GM19463 (cell line): ENCODE data around the gene OR2T2.
"Not testable (repeated sequence)": the region's sequence is repeated elsewhere in the genome, so short reads cannot be mapped to it uniquely, and the experiment has no call there.

Source experiments
- ATAC-seq: cut with Tn5 transposase; IDR thresholded peaks from one replicate; pipeline ENCODE4 v1.9.1; 2021; ENCODE audit warnings: mild to moderate bottlenecking, moderate library complexity; ENCODE audit not compliant: unreplicated experiment

OR2T2 gene, protein sequence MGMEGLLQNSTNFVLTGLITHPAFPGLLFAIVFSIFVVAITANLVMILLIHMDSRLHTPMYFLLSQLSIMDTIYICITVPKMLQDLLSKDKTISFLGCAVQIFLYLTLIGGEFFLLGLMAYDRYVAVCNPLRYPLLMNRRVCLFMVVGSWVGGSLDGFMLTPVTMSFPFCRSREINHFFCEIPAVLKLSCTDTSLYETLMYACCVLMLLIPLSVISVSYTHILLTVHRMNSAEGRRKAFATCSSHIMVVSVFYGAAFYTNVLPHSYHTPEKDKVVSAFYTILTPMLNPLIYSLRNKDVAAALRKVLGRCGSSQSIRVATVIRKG

DNA sequence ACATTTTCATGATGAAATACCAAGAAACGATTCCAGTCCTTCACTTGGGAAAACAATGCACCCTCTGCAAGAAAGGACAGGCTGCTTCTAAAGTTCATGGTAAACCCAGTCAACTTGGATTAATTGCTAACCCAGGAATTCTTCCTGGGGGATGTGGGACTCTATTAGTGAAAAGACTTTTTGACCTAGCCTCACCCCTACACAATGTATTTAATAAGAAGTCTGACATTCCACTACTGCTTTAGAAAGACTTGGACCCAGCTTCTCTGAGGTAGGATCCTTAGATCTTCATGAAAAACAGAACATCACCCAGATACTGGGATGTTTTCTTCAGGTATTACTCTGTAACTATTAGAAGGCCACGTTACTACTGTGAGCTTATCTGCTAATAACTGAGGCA lies at the start of gene OR2T2:
TSS of gene OR2T2 (plus strand) at position 239 of the 400 bp plus-strand sequence. CDS start 7,161 bp downstream, outside the sequence.
- ATAC-seq = not testable (repeated sequence)

DNA sequence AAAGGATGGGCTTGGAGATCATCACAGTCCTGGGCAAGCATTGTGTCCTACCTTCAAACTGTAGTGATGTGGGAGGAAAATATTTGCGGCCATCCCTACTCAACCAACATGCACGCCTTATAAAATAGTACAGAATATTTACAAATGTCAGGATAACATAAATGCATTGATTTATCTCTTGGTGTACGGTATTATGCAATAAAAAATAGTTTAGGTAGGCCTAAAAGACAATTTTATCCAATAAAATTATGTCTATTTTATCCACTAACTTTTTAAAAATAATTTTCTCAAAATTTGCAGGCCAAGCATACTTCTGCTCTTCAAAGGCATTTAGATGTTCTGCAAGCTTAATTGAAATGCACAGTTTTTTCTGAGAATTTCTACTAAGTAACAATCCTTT lies 42.7 kb upstream of the OR2T2 start, which contains the start of gene OR2T1:
TSS of gene OR2T1 (plus strand) at position 301 of the 400 bp plus-strand sequence. CDS start 3,100 bp downstream, outside the sequence.
- no peak for ATAC-seq

GRCh38 chr1:248404024-248404423 lies 41.4 kb upstream of the OR2T2 start:
- no peak for ATAC-seq

- ATAC-seq = no peak
Measured at GRCh38 chr1:248406721-248407692, 38.4 kb upstream of the OR2T2 start.

DNA sequence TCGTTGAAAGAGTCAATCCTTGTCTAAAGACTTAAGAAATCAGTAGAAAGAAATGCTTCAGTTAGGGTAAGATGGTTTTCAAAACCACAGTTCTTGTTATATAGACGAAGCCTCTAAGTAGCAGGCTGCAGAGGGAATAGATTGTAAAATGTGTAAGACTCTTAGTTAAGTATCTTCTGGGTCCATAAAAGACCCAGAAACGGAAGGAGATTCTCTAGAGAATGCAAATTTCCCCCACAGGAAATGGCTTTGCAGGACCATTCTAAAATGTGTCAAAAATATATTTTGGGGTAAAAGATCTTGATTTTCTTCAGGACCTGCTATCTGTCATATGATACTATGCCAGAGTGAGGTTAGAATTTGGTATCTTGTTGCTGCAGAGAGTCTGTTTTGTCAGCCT lies 29.2 kb upstream of the OR2T2 start:
- ATAC-seq = no peak

GRCh38 chr1:248417854-248418253 lies 27.6 kb upstream of the OR2T2 start:
- ATAC-seq = no peak

GRCh38 chr1:248421384-248421783 lies 24.1 kb upstream of the OR2T2 start:
- no peak for ATAC-seq

DNA sequence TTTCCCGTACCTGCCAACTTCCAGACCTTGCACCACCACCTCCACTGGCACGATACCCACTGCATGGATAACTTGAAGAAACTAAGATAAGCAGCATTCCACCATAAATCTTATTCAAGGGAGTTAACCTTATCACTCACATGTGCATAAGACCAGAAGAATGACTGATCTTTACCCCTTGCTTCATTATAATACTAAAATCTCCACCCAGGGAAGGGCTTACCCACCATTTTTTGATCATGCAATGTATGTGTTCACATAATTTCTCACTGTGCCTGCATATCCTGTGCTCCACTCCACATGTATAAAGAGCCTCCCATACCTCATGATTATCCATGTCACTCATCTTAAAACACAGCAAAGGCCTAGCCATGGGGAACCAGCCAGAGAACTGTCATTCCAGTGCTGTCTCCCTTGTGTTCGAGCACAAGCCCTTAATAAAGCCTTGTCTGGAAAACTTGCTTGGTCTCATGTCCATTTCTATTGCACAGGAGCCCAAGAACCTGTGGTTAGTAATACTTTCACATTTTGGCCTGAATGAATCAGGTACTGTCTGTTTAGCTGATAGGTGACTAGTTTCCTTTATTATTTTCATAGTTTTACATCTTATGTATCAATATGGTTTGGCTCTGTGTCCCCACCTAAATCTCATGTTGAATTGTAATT lies 17.8 kb upstream of the OR2T2 start:
- ATAC-seq = peak; percentile 55

- ATAC-seq = peak; percentile 95
Measured at GRCh38 chr1:248428192-248428533, 17.3 kb upstream of the OR2T2 start.

- not testable (repeated sequence) for ATAC-seq
Measured at GRCh38 chr1:248431683-248432082, 13.8 kb upstream of the OR2T2 start.

- ATAC-seq = not testable (repeated sequence)
Measured at GRCh38 chr1:248432201-248432600, 13.2 kb upstream of the OR2T2 start.

DNA sequence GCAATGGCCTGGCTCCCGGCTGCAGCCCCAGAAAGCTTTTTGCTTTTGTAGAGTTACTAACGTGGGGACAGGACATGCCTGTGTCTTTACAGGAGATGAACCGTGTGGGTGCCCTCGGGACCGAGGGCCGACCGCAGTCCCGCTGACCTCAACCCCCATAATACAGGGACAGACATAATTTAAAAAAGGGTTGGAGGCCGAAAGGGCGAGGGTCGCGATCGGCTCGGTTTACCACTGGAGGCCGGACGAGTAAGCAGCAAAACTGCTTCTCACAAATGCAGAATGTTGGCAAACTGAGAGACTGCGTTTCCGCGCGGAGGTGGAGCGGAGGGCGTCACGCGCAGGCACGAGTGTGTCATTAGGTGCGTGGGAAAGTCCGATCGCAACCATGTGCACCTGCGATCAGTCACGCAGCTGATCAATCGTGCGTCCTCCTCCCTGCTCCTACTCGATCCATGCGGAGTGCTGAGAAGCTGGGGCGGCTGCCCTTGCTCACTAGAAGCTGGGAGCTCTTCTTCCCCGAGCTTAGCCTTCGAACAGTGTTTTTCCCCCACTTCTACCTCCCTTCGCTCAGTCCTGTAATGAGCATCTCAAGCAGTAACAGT lies 11.5 kb upstream of the OR2T2 start:
- ATAC-seq = not testable (repeated sequence)

DNA sequence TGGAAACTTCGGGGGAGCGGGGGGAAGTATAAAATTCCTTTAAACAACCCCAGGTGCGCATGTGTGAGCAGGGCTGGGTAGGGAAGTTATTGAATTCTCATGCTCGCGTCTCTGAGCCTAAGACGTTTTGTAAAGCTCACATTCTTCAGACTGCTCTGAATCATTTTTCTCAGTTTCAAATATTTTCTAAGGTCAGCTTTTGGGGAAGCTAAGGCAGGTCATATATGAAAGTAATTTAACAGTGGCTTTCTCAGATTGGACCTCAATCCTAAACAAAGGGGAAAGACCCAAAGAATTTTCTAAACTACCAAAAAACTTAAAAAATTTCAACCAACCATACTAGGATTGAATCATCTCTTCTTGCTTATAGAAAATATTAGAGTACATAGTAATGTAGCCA lies 10.5 kb upstream of the OR2T2 start:
- ATAC-seq = peak; percentile 33

DNA sequence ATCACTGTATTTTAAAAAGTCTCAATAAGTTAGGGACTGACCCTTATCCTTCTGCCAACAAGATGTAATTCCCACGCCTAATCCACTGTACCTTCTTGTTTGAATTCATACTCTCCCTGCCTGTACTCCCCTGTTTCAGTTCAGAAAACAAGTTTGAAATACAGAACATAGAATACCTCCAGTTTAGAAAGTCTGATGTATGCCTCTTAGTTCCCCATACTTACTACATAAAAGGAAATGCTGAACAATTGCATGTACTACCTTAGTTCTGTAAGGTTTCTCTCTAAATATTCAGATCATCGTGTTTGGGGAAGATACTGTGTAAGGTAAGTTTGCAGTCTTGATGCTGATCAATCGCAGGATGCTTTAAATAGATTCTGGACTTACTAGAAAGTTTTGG lies 9.1 kb upstream of the OR2T2 start:
- ATAC-seq = peak; percentile 48

GRCh38 chr1:248438668-248439067 lies 6.8 kb upstream of the OR2T2 start:
- ATAC-seq = not testable (repeated sequence)

GRCh38 chr1:248439283-248439682 lies 6.2 kb upstream of the OR2T2 start:
- not testable (repeated sequence) for ATAC-seq

DNA sequence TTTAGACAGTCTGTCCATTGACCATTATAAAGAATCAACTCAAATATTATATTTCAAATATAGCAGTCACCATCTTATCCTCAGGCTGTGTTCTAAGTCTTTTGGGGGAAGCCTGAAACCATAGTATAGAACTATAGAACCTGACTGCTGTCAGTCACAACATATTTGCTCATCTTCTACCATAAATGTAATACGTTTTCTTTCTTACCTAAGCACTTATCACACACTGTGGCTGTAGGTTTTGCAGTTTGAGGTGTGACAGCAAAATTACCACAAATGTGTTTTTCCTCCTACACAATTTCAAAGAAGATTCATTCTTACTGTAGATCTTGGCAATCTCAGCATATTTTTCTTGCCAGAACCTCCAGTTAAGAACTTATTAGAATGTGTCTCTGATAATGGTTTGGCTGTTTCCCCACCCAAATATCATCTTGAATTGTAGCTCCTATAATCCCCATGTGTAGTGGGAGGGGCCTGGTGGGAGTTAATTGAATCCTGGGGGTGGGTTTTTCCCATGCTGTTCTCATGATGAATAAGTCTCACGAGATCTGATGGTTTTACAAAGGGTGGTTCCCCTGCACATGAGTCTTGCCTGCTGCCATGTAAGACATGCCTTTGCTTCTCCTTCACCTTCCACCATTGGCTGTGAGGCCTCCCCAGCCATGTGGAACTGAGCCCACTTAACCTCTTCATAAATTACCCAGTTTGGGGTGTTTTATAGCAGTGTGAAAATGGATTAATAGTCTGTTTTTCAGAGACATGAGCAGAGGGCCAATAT lies 2.7 kb upstream of the OR2T2 start:
- not testable (repeated sequence) for ATAC-seq

GRCh38 chr1:248444603-248445002 lies 834 bp upstream of the OR2T2 start:
- not testable (repeated sequence) for ATAC-seq

GRCh38 chr1:248448409-248449074 lies 3.1 kb downstream of the OR2T2 start:
- ATAC-seq = peak; percentile 48
